ENCODE data around the gene KIFBP. TPM values are rescaled to one million over a fixed set of nuclear protein-coding genes. Genes with fewer than 3 reads are reported as not detected.
A peak's percentile ranks its signal among the peaks of the same experiment; 100 is the strongest.

Gene KIFBP
- total RNA-seq, 2 donors from 2014 or later = 22.1 to 28.6 TPM

- Histone ChIP-seq H3K27ac (peak overlapping the region; percentile 36), H3K4me1 (peaks cover 9% of the 10 kb centered on the region), H3K9me3 (no peaks in the 10 kb centered on the region), H3K9ac (ENCODE audit: low read depth in 2 of 2, low read length in 2 of 2) (no peak overlapping the region), H3K27me3 (no peaks in the 10 kb centered on the region), H3K36me3 (no peaks in the 10 kb centered on the region), H3K4me3 (no peak overlapping the region)
- intact Hi-C loops (cut with DNase I) = no loop called here
- no peak for TF ChIP-seq CTCF (IDR thresholded peaks at IDR 0.05)
- DNase-seq = no peak
Observed at GRCh38 chr10:69065406-69066361, 77.1 kb downstream of the KIFBP start.

Other genes starting within 250 kb of the KIFBP start
- gene STOX1, start 161.3 kb upstream of the KIFBP start, total RNA-seq = 1 to 10 TPM in 1 of 2 donors, under 1 TPM in 1; 0.74 to 3.2 TPM
- 10 to 100 TPM; 22.6 to 24.1 TPM for gene DDX50, start 87.5 kb upstream of the KIFBP start, total RNA-seq
- 10 to 100 TPM; 42.8 to 47.5 TPM for gene DDX21, start 32.6 kb upstream of the KIFBP start, total RNA-seq
- 10 to 100 TPM; 14.3 to 57.8 TPM for gene SRGN, start 99.3 kb downstream of the KIFBP start, total RNA-seq
- 10 to 100 TPM; 61.4 to 62.7 TPM for gene VPS26A, start 135.4 kb downstream of the KIFBP start, total RNA-seq
- gene SUPV3L1, start 191.4 kb downstream of the KIFBP start, total RNA-seq = 10 to 100 TPM; 26.8 to 35.3 TPM
- 10 to 100 TPM; 14.7 to 19.0 TPM for gene HKDC1, start 231.5 kb downstream of the KIFBP start, total RNA-seq